ENCODE results near the gene STK35.
A peak's percentile ranks its signal among the peaks of the same experiment; 100 is the strongest.

The STK35 gene

GRCh38 chr20:2144850-2145249 is 43.2 kb downstream of the STK35 start:
- no peak overlapping the region for H3K9ac ChIP-seq (ENCODE audit: low read depth, low read length)
- H3K4me2 ChIP-seq (ENCODE audit: insufficient read depth, low read length): no peak overlapping the region
- no peaks in the 10 kb centered on the region for H3K9me3 ChIP-seq (ENCODE audit: insufficient read depth, low read length, severe bottlenecking)
- H3K79me2 ChIP-seq (ENCODE audit: insufficient read depth, low read length): peaks cover 16% of the 10 kb centered on the region
- DNase-seq (no peak), ATAC-seq (ENCODE audit: insufficient read depth, low read depth) (no peak)
- H3K4me3 ChIP-seq (ENCODE audit: low read depth in 1 of 2, low read length in 2 of 2): no peak overlapping the region
- no peaks in the 10 kb centered on the region for H3K27me3 ChIP-seq (ENCODE audit: insufficient read depth, low read length, poor library complexity)
- peaks cover 66% of the 10 kb centered on the region for H3K36me3 ChIP-seq (ENCODE audit: insufficient read depth, low read length)
- no peaks in the 10 kb centered on the region for H3K4me1 ChIP-seq (ENCODE audit: insufficient read depth, low read length)
- TF ChIP-seq CTCF (IDR thresholded peaks at IDR 0.05; ENCODE audit: borderline replicate concordance, extremely low read depth, low read length, poor library complexity, severe bottlenecking) (peak; percentile 15), EZH2 (IDR thresholded peaks at IDR 0.05; ENCODE audit: borderline replicate concordance, low read depth, low read length, severe bottlenecking) (no peak)
- H4K20me1 ChIP-seq (ENCODE audit: insufficient read depth, low read length): peaks cover 70% of the 10 kb centered on the region
- no peak overlapping the region for H2AFZ ChIP-seq (ENCODE audit: low read depth, low read length)
- H3K27ac ChIP-seq (ENCODE audit: low read length): no peak overlapping the region

- Histone ChIP-seq H3K27ac (ENCODE audit: low read length) (no peak overlapping the region), H3K36me3 (ENCODE audit: insufficient read depth, low read length) (peaks cover 61% of the 10 kb centered on the region), H3K4me1 (ENCODE audit: insufficient read depth, low read length) (no peaks in the 10 kb centered on the region), H3K9ac (ENCODE audit: low read depth, low read length) (no peak overlapping the region), H2AFZ (ENCODE audit: low read depth, low read length) (no peak overlapping the region), H3K79me2 (ENCODE audit: insufficient read depth, low read length) (peaks cover 11% of the 10 kb centered on the region; the same call in 1 of the 2 replicates), H3K9me3 (ENCODE audit: insufficient read depth, low read length, severe bottlenecking) (no peaks in the 10 kb centered on the region), H4K20me1 (ENCODE audit: insufficient read depth, low read length) (peaks cover 65% of the 10 kb centered on the region), H3K4me3 (ENCODE audit: low read depth in 1 of 2, low read length in 2 of 2) (no peak overlapping the region), H3K27me3 (ENCODE audit: insufficient read depth, low read length, poor library complexity) (no peaks in the 10 kb centered on the region), H3K4me2 (ENCODE audit: insufficient read depth, low read length) (no peak overlapping the region)
- DNase-seq: no peak
- no peak for ATAC-seq (ENCODE audit: insufficient read depth, low read depth)
- TF ChIP-seq CTCF (IDR thresholded peaks at IDR 0.05; ENCODE audit: borderline replicate concordance, extremely low read depth, low read length, poor library complexity, severe bottlenecking) (no peak), EZH2 (IDR thresholded peaks at IDR 0.05; ENCODE audit: borderline replicate concordance, low read depth, low read length, severe bottlenecking) (no peak)
Measured at GRCh38 chr20:2145376-2145775, 43.7 kb downstream of the STK35 start.

- Histone ChIP-seq H3K4me2 (ENCODE audit: insufficient read depth, low read length) (no peak overlapping the region), H3K79me2 (ENCODE audit: insufficient read depth, low read length) (peaks cover 3% of the 10 kb centered on the region; the same call in 1 of the 2 replicates), H3K27ac (ENCODE audit: low read length) (no peak overlapping the region), H3K9ac (ENCODE audit: low read depth, low read length) (no peak overlapping the region), H3K36me3 (ENCODE audit: insufficient read depth, low read length) (peaks cover 54% of the 10 kb centered on the region), H4K20me1 (ENCODE audit: insufficient read depth, low read length) (peaks cover 57% of the 10 kb centered on the region), H3K4me3 (ENCODE audit: low read depth in 1 of 2, low read length in 2 of 2) (no peak overlapping the region), H2AFZ (ENCODE audit: low read depth, low read length) (no peak overlapping the region), H3K27me3 (ENCODE audit: insufficient read depth, low read length, poor library complexity) (no peaks in the 10 kb centered on the region), H3K4me1 (ENCODE audit: insufficient read depth, low read length) (no peaks in the 10 kb centered on the region), H3K9me3 (ENCODE audit: insufficient read depth, low read length, severe bottlenecking) (no peaks in the 10 kb centered on the region)
- TF ChIP-seq CTCF (IDR thresholded peaks at IDR 0.05; ENCODE audit: borderline replicate concordance, extremely low read depth, low read length, poor library complexity, severe bottlenecking): no peak
- no peak for TF ChIP-seq EZH2 (IDR thresholded peaks at IDR 0.05; ENCODE audit: borderline replicate concordance, low read depth, low read length, severe bottlenecking)
- ATAC-seq (ENCODE audit: insufficient read depth, low read depth) (no peak), DNase-seq (no peak)
Measured at GRCh38 chr20:2146080-2146867, 44.6 kb downstream of the STK35 start.
